HEK293 (cell line): ENCODE results near the gene NAT14.

Source experiments
- AEBP2 ChIP-seq: fragments of 450-650 bp; formaldehyde crosslinking; IDR thresholded peaks from 2 replicates; pipeline ENCODE4 v1.5.1; 2016; ENCODE audit warnings: missing biosample characterization, missing genetic modification characterization, borderline replicate concordance
- BCL11A ChIP-seq: fragments of 450-650 bp; formaldehyde crosslinking; IDR thresholded peaks from 2 replicates; pipeline ENCODE4 v1.5.1; 2016; ENCODE audit warnings: low read depth, missing biosample characterization, missing genetic modification characterization
- OSR2 ChIP-seq: fragments of 450-650 bp; formaldehyde crosslinking; IDR thresholded peaks from 2 replicates; pipeline ENCODE4 v1.5.1; 2016; ENCODE audit warnings: missing biosample characterization, missing genetic modification characterization
- ZBTB21 ChIP-seq: fragments of 450-650 bp; formaldehyde crosslinking; IDR thresholded peaks from 2 replicates; pipeline ENCODE4 v1.5.1; 2017; ENCODE audit warnings: missing biosample characterization, missing genetic modification characterization
- ZFHX2 ChIP-seq: fragments of 450-650 bp; formaldehyde crosslinking; conservative IDR thresholded peaks from 2 replicates; pipeline ENCODE4 v1.5.1; 2016; ENCODE audit warnings: missing biosample characterization, missing genetic modification characterization
- ZFP3 ChIP-seq: fragments of 450-650 bp; formaldehyde crosslinking; IDR thresholded peaks from 2 replicates; pipeline ENCODE4 v1.5.1; 2016; ENCODE audit warnings: low read depth, missing biosample characterization, missing genetic modification characterization
- ZNF112 ChIP-seq: fragments of 450-650 bp; formaldehyde crosslinking; IDR thresholded peaks from 2 replicates; pipeline ENCODE4 v1.5.0; 2017; ENCODE audit warnings: missing biosample characterization, missing genetic modification characterization
- ZNF146 ChIP-seq: fragments of 450-650 bp; formaldehyde crosslinking; IDR thresholded peaks from 2 replicates; pipeline ENCODE4 v1.5.1; 2016; ENCODE audit warnings: missing biosample characterization, missing genetic modification characterization
- ZNF16 ChIP-seq: fragments of 450-650 bp; formaldehyde crosslinking; IDR thresholded peaks from 2 replicates; pipeline ENCODE4 v1.5.1; 2016; ENCODE audit warnings: low read depth, missing biosample characterization, missing genetic modification characterization
- ZNF184 ChIP-seq: fragments of 450-650 bp; IDR thresholded peaks from 2 replicates; pipeline ENCODE4 v1.5.1; 2018; ENCODE audit warnings: missing biosample characterization, mild to moderate bottlenecking, missing genetic modification characterization
- ZNF24 ChIP-seq: fragments of 450-650 bp; formaldehyde crosslinking; IDR thresholded peaks from 2 replicates; pipeline ENCODE4 v1.5.1; 2016; ENCODE audit warnings: missing biosample characterization, missing genetic modification characterization
- ZNF311 ChIP-seq: fragments of 450-650 bp; formaldehyde crosslinking; IDR thresholded peaks from 2 replicates; pipeline ENCODE4 v1.5.1; 2017; ENCODE audit warnings: missing biosample characterization, missing genetic modification characterization, borderline replicate concordance
- ZNF37A ChIP-seq: fragments of 450-650 bp; IDR thresholded peaks from 2 replicates; pipeline ENCODE4 v1.5.1; 2018; ENCODE audit warnings: missing biosample characterization, missing genetic modification characterization
- ZNF426 ChIP-seq: fragments of 450-650 bp; formaldehyde crosslinking; IDR thresholded peaks from 2 replicates; pipeline ENCODE4 v1.5.1; 2017; ENCODE audit warnings: missing biosample characterization, missing genetic modification characterization, mild to moderate bottlenecking, inconsistent platforms, moderate library complexity
- ZNF513 ChIP-seq: fragments of 450-650 bp; IDR thresholded peaks from 2 replicates; pipeline ENCODE4 v1.5.1; 2018; ENCODE audit warnings: missing biosample characterization, missing genetic modification characterization
- ZNF530 ChIP-seq: fragments of 450-650 bp; formaldehyde crosslinking; IDR thresholded peaks from 2 replicates; pipeline ENCODE4 v1.5.1; 2016; ENCODE audit warnings: low read depth, missing biosample characterization, missing genetic modification characterization
- ZNF549 ChIP-seq: fragments of 450-650 bp; IDR thresholded peaks from 2 replicates; pipeline ENCODE4 v1.5.1; 2018; ENCODE audit warnings: missing biosample characterization, missing genetic modification characterization, mild to moderate bottlenecking, inconsistent platforms, moderate library complexity
- ZNF555 ChIP-seq: fragments of 450-650 bp; formaldehyde crosslinking; conservative IDR thresholded peaks from 2 replicates; pipeline ENCODE4 v1.5.1; 2017; ENCODE audit warnings: missing biosample characterization, mild to moderate bottlenecking, missing genetic modification characterization, inconsistent platforms
- ZNF560 ChIP-seq: fragments of 450-650 bp; formaldehyde crosslinking; IDR thresholded peaks from 2 replicates; pipeline ENCODE4 v1.5.1; 2017; ENCODE audit warnings: missing biosample characterization, missing genetic modification characterization, borderline replicate concordance
- ZNF561 ChIP-seq: fragments of 450-650 bp; IDR thresholded peaks from 2 replicates; pipeline ENCODE4 v1.5.1; 2018; ENCODE audit warnings: missing biosample characterization, missing genetic modification characterization, borderline replicate concordance
- ZNF571 ChIP-seq: fragments of 450-650 bp; formaldehyde crosslinking; IDR thresholded peaks from 2 replicates; pipeline ENCODE4 v1.5.0; 2017; ENCODE audit warnings: missing biosample characterization, missing genetic modification characterization
- ZNF621 ChIP-seq: fragments of 450-650 bp; formaldehyde crosslinking; IDR thresholded peaks from 2 replicates; pipeline ENCODE4 v1.5.1; 2017; ENCODE audit warnings: missing biosample characterization, missing genetic modification characterization
- ZNF623 ChIP-seq: fragments of 450-650 bp; formaldehyde crosslinking; IDR thresholded peaks from 2 replicates; pipeline ENCODE4 v1.5.1; 2016; ENCODE audit warnings: missing biosample characterization, missing genetic modification characterization
- ZNF670 ChIP-seq: fragments of 450-650 bp; formaldehyde crosslinking; IDR thresholded peaks from 2 replicates; pipeline ENCODE4 v1.5.1; 2016; ENCODE audit warnings: missing biosample characterization, missing genetic modification characterization, low read depth
- ZNF76 ChIP-seq: fragments of 450-650 bp; formaldehyde crosslinking; IDR thresholded peaks from 2 replicates; pipeline ENCODE4; 2016; ENCODE audit warnings: low read depth, missing biosample characterization, missing genetic modification characterization, borderline replicate concordance
- ZNF792 ChIP-seq: fragments of 450-650 bp; formaldehyde crosslinking; IDR thresholded peaks from 2 replicates; pipeline ENCODE4 v1.5.1; 2016; ENCODE audit warnings: missing biosample characterization, missing genetic modification characterization
- ZNF830 ChIP-seq: fragments of 450-650 bp; IDR thresholded peaks from 2 replicates; pipeline ENCODE4 v1.5.0; 2018; ENCODE audit warnings: missing biosample characterization, missing genetic modification characterization, low read depth, mild to moderate bottlenecking, moderate library complexity
- ZNF837 ChIP-seq: fragments of 450-650 bp; formaldehyde crosslinking; IDR thresholded peaks from 2 replicates; pipeline ENCODE4 v1.5.1; 2016; ENCODE audit warnings: missing biosample characterization, missing genetic modification characterization
- ZSCAN16 ChIP-seq: fragments of 450-650 bp; formaldehyde crosslinking; IDR thresholded peaks from 2 replicates; pipeline ENCODE4 v1.5.1; 2016; ENCODE audit warnings: missing biosample characterization, missing genetic modification characterization
- TF ChIP-seq, protein P1 (sequence below): fragments of 450-650 bp; formaldehyde crosslinking; IDR thresholded peaks from 2 replicates; pipeline ENCODE4 v1.5.1; 2016; ENCODE audit warnings: missing biosample characterization, missing genetic modification characterization
- TF ChIP-seq, protein P2 (sequence below): fragments of 450-650 bp; formaldehyde crosslinking; IDR thresholded peaks from 2 replicates; pipeline ENCODE4 v1.5.1; 2016; ENCODE audit warnings: missing biosample characterization, missing genetic modification characterization
- TF ChIP-seq, protein P3 (sequence below): fragments of 450-650 bp; formaldehyde crosslinking; IDR thresholded peaks from 2 replicates; pipeline ENCODE4 v1.5.1; 2016; ENCODE audit warnings: missing biosample characterization, missing genetic modification characterization

The NAT14 gene

GRCh38 chr19:55484593-55485438 is at the start of gene NAT14 (continued):
- no peak for TF ChIP-seq AEBP2
- TF ChIP-seq ZSCAN16 (tag by site-specific recombination): no peak
- no peak for TF ChIP-seq ZNF621 (tag by site-specific recombination)
- TF ChIP-seq, protein P1, sequence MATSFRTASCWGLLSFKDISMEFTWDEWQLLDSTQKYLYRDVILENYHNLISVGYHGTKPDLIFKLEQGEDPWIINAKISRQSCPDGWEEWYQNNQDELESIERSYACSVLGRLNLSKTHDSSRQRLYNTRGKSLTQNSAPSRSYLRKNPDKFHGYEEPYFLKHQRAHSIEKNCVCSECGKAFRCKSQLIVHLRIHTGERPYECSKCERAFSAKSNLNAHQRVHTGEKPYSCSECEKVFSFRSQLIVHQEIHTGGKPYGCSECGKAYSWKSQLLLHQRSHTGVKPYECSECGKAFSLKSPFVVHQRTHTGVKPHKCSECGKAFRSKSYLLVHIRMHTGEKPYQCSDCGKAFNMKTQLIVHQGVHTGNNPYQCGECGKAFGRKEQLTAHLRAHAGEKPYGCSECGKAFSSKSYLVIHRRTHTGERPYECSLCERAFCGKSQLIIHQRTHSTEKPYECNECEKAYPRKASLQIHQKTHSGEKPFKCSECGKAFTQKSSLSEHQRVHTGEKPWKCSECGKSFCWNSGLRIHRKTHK (tag by site-specific recombination): no peak
- TF ChIP-seq ZNF513 (tag by site-specific recombination): no peak
- TF ChIP-seq ZNF76 (tag by site-specific recombination): peak; percentile 58; the same call in 1 of the 2 replicates
- TF ChIP-seq ZNF530 (tag by site-specific recombination): no peak
- TF ChIP-seq ZNF146: no peak
- no peak for TF ChIP-seq ZNF555 (tag by site-specific recombination)
- TF ChIP-seq ZNF37A: no peak
- no peak for TF ChIP-seq ZNF24
- no peak for TF ChIP-seq ZNF571 (tag by site-specific recombination)
- TF ChIP-seq ZFHX2: peak; percentile 4; the same call in 1 of the 2 replicates
- TF ChIP-seq ZNF837: no peak
- TF ChIP-seq, protein P2, sequence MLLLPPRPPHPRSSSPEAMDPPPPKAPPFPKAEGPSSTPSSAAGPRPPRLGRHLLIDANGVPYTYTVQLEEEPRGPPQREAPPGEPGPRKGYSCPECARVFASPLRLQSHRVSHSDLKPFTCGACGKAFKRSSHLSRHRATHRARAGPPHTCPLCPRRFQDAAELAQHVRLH (tag by site-specific recombination): no peak
- no peak for TF ChIP-seq ZNF623 (tag by site-specific recombination)
- no peak for TF ChIP-seq ZNF670 (tag by site-specific recombination)
- no peak for TF ChIP-seq ZNF560
- TF ChIP-seq ZBTB21: peak; percentile 52; the same call in 1 of the 2 replicates
- TF ChIP-seq, protein P3, sequence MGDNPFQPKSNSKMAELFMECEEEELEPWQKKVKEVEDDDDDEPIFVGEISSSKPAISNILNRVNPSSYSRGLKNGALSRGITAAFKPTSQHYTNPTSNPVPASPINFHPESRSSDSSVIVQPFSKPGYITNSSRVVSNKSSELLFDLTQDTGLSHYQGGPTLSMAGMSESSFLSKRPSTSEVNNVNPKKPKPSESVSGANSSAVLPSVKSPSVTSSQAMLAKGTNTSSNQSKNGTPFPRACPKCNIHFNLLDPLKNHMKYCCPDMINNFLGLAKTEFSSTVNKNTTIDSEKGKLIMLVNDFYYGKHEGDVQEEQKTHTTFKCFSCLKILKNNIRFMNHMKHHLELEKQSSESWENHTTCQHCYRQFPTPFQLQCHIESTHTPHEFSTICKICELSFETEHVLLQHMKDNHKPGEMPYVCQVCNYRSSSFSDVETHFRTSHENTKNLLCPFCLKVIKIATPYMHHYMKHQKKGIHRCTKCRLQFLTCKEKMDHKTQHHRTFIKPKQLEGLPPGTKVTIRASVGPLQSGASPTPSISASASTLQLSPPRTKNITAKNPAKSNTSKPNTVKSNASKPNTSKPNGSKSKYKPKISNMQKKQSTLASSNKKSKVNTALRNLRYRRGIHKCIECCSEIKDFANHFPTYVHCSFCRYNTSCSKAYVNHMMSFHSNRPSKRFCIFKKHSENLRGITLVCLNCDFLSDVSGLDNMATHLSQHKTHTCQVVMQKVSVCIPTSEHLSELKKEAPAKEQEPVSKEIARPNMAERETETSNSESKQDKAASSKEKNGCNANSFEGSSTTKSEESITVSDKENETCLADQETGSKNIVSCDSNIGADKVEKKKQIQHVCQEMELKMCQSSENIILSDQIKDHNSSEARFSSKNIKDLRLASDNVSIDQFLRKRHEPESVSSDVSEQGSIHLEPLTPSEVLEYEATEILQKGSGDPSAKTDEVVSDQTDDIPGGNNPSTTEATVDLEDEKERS (tag by site-specific recombination): no peak
- TF ChIP-seq ZNF830 (tag by site-specific recombination): no peak
- TF ChIP-seq BCL11A (tag by site-specific recombination): no peak
- TF ChIP-seq ZNF426 (tag by site-specific recombination): no peak
- no peak for TF ChIP-seq ZNF16 (tag by site-specific recombination)
- TF ChIP-seq ZNF311 (tag by site-specific recombination): no peak
- TF ChIP-seq ZFP3: no peak
- peak; percentile 42; the same call in 1 of the 2 replicates for TF ChIP-seq ZNF561 (tag by site-specific recombination)
- no peak for TF ChIP-seq OSR2 (tag by site-specific recombination)
- no peak for TF ChIP-seq ZNF792
- TF ChIP-seq ZNF184: no peak
- no peak for TF ChIP-seq ZNF112
- TF ChIP-seq ZNF549 (tag by site-specific recombination): no peak
